Ovary (tissue), 9 donors: Measurements from ENCODE around the gene BCL2A1. TPM values are rescaled to one million over a fixed set of nuclear protein-coding genes. Genes with fewer than 3 reads are reported as not detected.
"Not testable (repeated sequence)": the region's sequence is repeated elsewhere in the genome, so short reads cannot be mapped to it uniquely, and the experiment has no call there.

Source experiments
- DNase-seq, 5 donors: peaks; one replicate each; pipeline ENCODE4 v3.0.0-alpha.2; 2019 to 2020
- H3K27ac ChIP-seq, 2 donors: fragments of 200-600 bp; one replicate each; pipeline versions ENCODE4 v1.5.1 to v1.8.0; 2019 to 2022
- H3K27me3 ChIP-seq: fragments of 200-600 bp; one replicate; pipeline ENCODE4 v1.8.0; 2022
- H3K36me3 ChIP-seq: fragments of 200-600 bp; sonication (generic); one replicate; pipeline ENCODE4 v1.5.1; 2019
- H3K4me1 ChIP-seq: one replicate; pipeline ENCODE4 v1.8.1; 2013; ENCODE audit warnings: mild to moderate bottlenecking, moderate library complexity; ENCODE audit not compliant: insufficient read depth
- H3K4me3 ChIP-seq: fragments of 200-600 bp; sonication (generic); one replicate; pipeline ENCODE4 v1.5.1; 2017
- H3K9me3 ChIP-seq, 2 donors: fragments of 200-600 bp in 1 of 2; sonication (generic) in 1 of 2; one replicate each; pipeline versions ENCODE4 v1.5.1 to v1.8.1; 2013 to 2019; ENCODE audit warnings: mild to moderate bottlenecking in 1 of 2, moderate library complexity in 1 of 2
- EP300 ChIP-seq: sonication (generic); formaldehyde crosslinking; IDR thresholded peaks from one replicate; pipeline ENCODE4 v1.6.1; 2017; ENCODE audit warnings: antibody characterized with exemption
- POLR2A ChIP-seq: fragments of 450-650 bp; IDR thresholded peaks from one replicate; pipeline ENCODE4 v1.6.1; 2017; ENCODE audit warnings: antibody characterized with exemption, mild to moderate bottlenecking, moderate library complexity
- WGBS, 3 donors: extraction: QIAGEN DNeasy Blood & Tissue Kit in 1 of 3; methylation state at CpG; one replicate each; pipeline versions ENCODE4 v1.1.5 to v1.1.7; 2013 to 2017; 5-methylcytosine and 5-hydroxymethylcytosine counted together
- intact Hi-C, 4 donors: fragments of 100-400 bp; cut with DNase I; formaldehyde crosslinking; loops; one replicate each; pipeline versions ENCODE4 v1.11.0 to v1.15.1; 2022 to 2023
- polyA plus RNA-seq, 2 donors: library from polyadenylated mRNA; stranded (reverse); fragments of 200-250 nt in 1 of 2; fragments of 350-450 nt in 1 of 2; fragmentation: Illumina TruSeq in 1 of 2; extraction: RNeasy Lipid Tissue Mini Kit (QIAGEN cat#74804) in 1 of 2; gene quantifications; one replicate each; pipeline ENCODE4 v1.2.3, GENCODE V29; 2013 to 2014
- total RNA-seq, 7 donors: library from RNA; depleted of rRNA in 2 of 7; stranded (reverse); fragments of >200 nt in 2 of 7; fragmentation: NEBNext Ultra II Directional in 3 of 7; extraction: Animal tissue kit (Norgen Biotek cat#: 25700) in 3 of 7; gene quantifications; one replicate each; pipeline versions ENCODE4 v1.1.0 to v1.2.4, GENCODE V29; 2016 to 2023
- TF ChIP-seq, protein P1 (sequence below), 3 donors: fragments of 450-650 bp in 2 of 3; fragments of 200-600 bp in 1 of 3; IDR thresholded peaks; one replicate each; pipeline versions ENCODE4 v1.5.1 to v1.8.0; 2016 to 2022; ENCODE audit warnings: antibody characterized with exemption in 3 of 3, mild to moderate bottlenecking in 1 of 3
- donor health status: DM: no; HTN: no; CAD: no; lungs with moderate emphysema.
- donor health status: DM: no; HTN: no; CAD: no.
- donor health status: Bipolar disorder and iron deficiency.
- donor health status: DM: yes; HTN: yes; CAD: no.
- donor health status: DM: no; HTN: no; CAD: no.
- donor health status: DM: yes; HTN: yes; CAD: no.

The BCL2A1 gene
- total and polyA plus RNA-seq, 9 donors = 0.48 to 4.0 (median 1.2) TPM; not detected in 1

DNA sequence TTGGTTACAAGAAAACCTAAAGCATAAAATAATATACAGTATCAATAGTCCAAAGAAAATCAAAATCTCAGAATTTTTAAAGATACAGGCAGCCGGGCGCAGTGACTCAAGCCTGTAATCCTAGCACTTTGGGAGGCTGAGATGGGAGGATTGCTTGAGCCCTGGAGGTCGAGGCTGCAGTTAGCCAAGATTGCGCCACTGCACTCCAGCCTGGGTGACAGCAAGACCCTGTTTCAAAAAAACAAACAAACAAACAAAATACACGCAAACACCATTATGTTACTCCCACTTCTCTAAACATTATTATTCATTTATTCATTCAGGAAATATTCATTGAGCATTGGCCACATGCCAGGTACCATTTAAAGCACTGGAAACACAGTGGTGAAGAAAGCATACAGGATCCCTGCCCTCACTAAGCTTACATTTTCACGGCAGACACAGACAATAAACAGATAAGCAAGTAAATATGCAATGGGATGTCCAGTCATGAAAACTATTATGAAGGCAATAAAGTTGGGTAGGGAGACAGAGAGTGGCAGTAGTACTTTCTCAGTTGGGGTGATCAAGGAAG lies 6.7 kb downstream of the BCL2A1 start:
- TF ChIP-seq POLR2A = no peak
- no peak for TF ChIP-seq EP300
- TF ChIP-seq, protein P1, sequence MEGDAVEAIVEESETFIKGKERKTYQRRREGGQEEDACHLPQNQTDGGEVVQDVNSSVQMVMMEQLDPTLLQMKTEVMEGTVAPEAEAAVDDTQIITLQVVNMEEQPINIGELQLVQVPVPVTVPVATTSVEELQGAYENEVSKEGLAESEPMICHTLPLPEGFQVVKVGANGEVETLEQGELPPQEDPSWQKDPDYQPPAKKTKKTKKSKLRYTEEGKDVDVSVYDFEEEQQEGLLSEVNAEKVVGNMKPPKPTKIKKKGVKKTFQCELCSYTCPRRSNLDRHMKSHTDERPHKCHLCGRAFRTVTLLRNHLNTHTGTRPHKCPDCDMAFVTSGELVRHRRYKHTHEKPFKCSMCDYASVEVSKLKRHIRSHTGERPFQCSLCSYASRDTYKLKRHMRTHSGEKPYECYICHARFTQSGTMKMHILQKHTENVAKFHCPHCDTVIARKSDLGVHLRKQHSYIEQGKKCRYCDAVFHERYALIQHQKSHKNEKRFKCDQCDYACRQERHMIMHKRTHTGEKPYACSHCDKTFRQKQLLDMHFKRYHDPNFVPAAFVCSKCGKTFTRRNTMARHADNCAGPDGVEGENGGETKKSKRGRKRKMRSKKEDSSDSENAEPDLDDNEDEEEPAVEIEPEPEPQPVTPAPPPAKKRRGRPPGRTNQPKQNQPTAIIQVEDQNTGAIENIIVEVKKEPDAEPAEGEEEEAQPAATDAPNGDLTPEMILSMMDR (IDR thresholded peaks at IDR 0.05) = no peak

GRCh38 chr15:79962921-79963320 lies 8.1 kb downstream of the BCL2A1 start:
- H3K36me3 ChIP-seq = not testable (repeated sequence)
- 93 to 95% (median 94%) methylated on average over 11 of the region's 11 CpGs for WGBS, 3 donors

More for the DNA sequence above, 6.7 kb downstream of the BCL2A1 start:
- Histone ChIP-seq H3K4me3 (no peak overlapping the region), H3K9me3 (no peaks in the 10 kb centered on the region), H3K36me3 (no peaks in the 10 kb centered on the region), H3K27ac (no peak overlapping the region), H3K4me1 (no peaks in the 10 kb centered on the region), H3K27me3 (no peaks in the 10 kb centered on the region)
- intact Hi-C loops = no loop called here
- 86 to 89% (median 86%) methylated on average over 6 of the region's 6 CpGs for WGBS, 3 donors
- DNase-seq = no peak

DNA sequence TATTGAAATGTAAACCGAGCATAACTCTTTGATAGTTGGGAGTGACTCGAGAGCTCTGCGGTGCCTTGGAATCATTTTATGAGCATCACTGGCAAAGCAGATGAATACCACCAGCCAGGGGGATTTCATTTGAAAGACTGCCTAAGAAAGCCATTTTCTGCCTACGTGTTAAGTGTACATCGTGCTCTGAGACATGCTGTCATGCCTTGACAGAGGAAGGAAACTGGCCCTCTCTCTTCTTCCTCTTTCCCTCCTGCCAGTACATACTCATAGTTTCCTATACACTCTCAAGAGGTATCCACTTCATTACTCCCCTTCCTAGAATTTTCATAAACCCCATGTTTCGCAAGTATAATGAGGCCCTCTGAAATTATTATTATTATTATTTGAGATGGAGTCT lies 8.8 kb downstream of the BCL2A1 start:
- Histone ChIP-seq H3K4me1 (no peaks in the 10 kb centered on the region), H3K36me3 (no peaks in the 10 kb centered on the region), H3K27ac (no peak overlapping the region), H3K9me3 (no peaks in the 10 kb centered on the region), H3K27me3 (no peaks in the 10 kb centered on the region), H3K4me3 (no peak overlapping the region)
- TF ChIP-seq POLR2A = no peak
- TF ChIP-seq, protein P1 (IDR thresholded peaks at IDR 0.05) = no peak
- no peak for TF ChIP-seq EP300
- intact Hi-C loops = no loop called here
- WGBS, 3 donors = 92 to 93% (median 92%) methylated on average over 6 of the region's 6 CpGs
- no peak for DNase-seq

More at GRCh38 chr15:79962921-79963320, 8.1 kb downstream of the BCL2A1 start:
- H3K27ac ChIP-seq, H3K27me3 ChIP-seq, H3K4me1 ChIP-seq, DNase-seq, H3K9me3 ChIP-seq, intact Hi-C loops, H3K4me3 ChIP-seq: not testable (repeated sequence)

GRCh38 chr15:79960502-79961212 lies 10.3 kb downstream of the BCL2A1 start:
- Histone ChIP-seq H3K27me3 (no peaks in the 10 kb centered on the region), H3K9me3 (no peaks in the 10 kb centered on the region), H3K36me3 (no peaks in the 10 kb centered on the region), H3K4me1 (no peaks in the 10 kb centered on the region), H3K27ac (no peak overlapping the region), H3K4me3 (no peak overlapping the region)
- 66 to 75% (median 68%) methylated on average over 10 of the region's 10 CpGs for WGBS, 3 donors
- intact Hi-C loops = no loop called here
- TF ChIP-seq EP300 (no peak), POLR2A (no peak)
- TF ChIP-seq, protein P1 (IDR thresholded peaks at IDR 0.05) = no peak
- DNase-seq = no peak

DNA sequence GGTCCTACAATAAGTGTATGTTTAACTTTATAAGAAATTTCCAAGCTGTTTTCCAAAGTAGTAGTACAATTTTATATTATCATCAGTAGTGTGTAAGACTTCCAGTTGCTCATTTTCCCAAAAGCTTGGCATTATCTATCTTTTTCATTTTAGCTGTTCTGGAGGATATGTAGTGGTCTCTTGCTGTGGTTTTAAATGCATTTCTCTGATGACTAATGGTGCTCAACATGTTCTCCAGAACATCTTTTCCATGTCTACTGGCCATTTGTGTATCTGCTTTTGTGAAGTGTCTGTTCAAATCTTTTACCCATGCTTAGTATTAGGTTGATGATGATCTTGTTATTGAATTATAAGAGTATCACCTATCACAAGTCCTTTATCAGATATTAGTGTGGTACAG lies 13.3 kb downstream of the BCL2A1 start:
- Histone ChIP-seq H3K27ac (no peak overlapping the region), H3K4me1 (no peaks in the 10 kb centered on the region), H3K36me3 (no peaks in the 10 kb centered on the region), H3K27me3 (no peaks in the 10 kb centered on the region), H3K9me3 (no peaks in the 10 kb centered on the region), H3K4me3 (no peak overlapping the region)
- DNase-seq = no peak
- TF ChIP-seq, protein P1 (IDR thresholded peaks at IDR 0.05) = no peak
- no peak for TF ChIP-seq POLR2A
- TF ChIP-seq EP300 = no peak
- intact Hi-C loops = no loop called here
